ENCODE measurements around the gene CRTAC1. TPM values are rescaled to one million over a fixed set of nuclear protein-coding genes. Genes with fewer than 3 reads are reported as not detected.
A peak's percentile ranks its signal among the peaks of the same experiment; 100 is the strongest.

CRTAC1 gene
- total RNA-seq, 1 donor from 2014 or later: not detected

- intact Hi-C loops (cut with micrococcal nuclease): no loop called here
- Mint-ChIP-seq H3K27ac (no peak overlapping the region), H3K9me3 (peaks cover 3% of the 10 kb centered on the region), H3K36me3 (ENCODE audit: low read depth) (no peaks in the 10 kb centered on the region), H3K4me3 (no peak overlapping the region), H3K4me1 (no peaks in the 10 kb centered on the region), H3K27me3 (no peaks in the 10 kb centered on the region)
- no peak for DNase-seq
Measured at GRCh38 chr10:97883092-97883485, 147.3 kb downstream of the CRTAC1 start.

GRCh38 chr10:97882142-97883091, 148.0 kb downstream of the CRTAC1 start:
- H3K9me3 Mint-ChIP-seq: peaks cover 3% of the 10 kb centered on the region
- H3K27ac Mint-ChIP-seq: no peak overlapping the region

GRCh38 chr10:97880109-97880508, 150.3 kb downstream of the CRTAC1 start:
- Mint-ChIP-seq H3K9me3 (peaks cover 3% of the 10 kb centered on the region), H3K4me1 (no peaks in the 10 kb centered on the region), H3K27me3 (no peaks in the 10 kb centered on the region), H3K4me3 (no peak overlapping the region), H3K36me3 (ENCODE audit: low read depth) (no peaks in the 10 kb centered on the region), H3K27ac (no peak overlapping the region)
- intact Hi-C loops (cut with micrococcal nuclease): no loop called here
- no peak for DNase-seq

More at GRCh38 chr10:97882142-97883091, 148.0 kb downstream of the CRTAC1 start:
- H3K4me1 Mint-ChIP-seq: no peaks in the 10 kb centered on the region
- no peak for DNase-seq
- no peaks in the 10 kb centered on the region for H3K27me3 Mint-ChIP-seq
- H3K36me3 Mint-ChIP-seq (ENCODE audit: low read depth): no peaks in the 10 kb centered on the region
- intact Hi-C loops (cut with micrococcal nuclease): no loop called here
- H3K4me3 Mint-ChIP-seq: no peak overlapping the region

GRCh38 chr10:97879241-97879640, 151.2 kb downstream of the CRTAC1 start:
- intact Hi-C loops (cut with micrococcal nuclease): no loop called here
- H3K4me1 Mint-ChIP-seq: no peaks in the 10 kb centered on the region
- H3K36me3 Mint-ChIP-seq (ENCODE audit: low read depth): no peaks in the 10 kb centered on the region
- DNase-seq: no peak
- peaks cover 5% of the 10 kb centered on the region for H3K27me3 Mint-ChIP-seq
- no peak overlapping the region for H3K4me3 Mint-ChIP-seq
- peaks cover 3% of the 10 kb centered on the region for H3K9me3 Mint-ChIP-seq
- H3K27ac Mint-ChIP-seq: no peak overlapping the region

- peaks cover 3% of the 10 kb centered on the region for H3K9me3 Mint-ChIP-seq
- H3K27ac Mint-ChIP-seq: no peak overlapping the region
- no peaks in the 10 kb centered on the region for H3K36me3 Mint-ChIP-seq (ENCODE audit: low read depth)
- peaks cover 11% of the 10 kb centered on the region for H3K27me3 Mint-ChIP-seq
- DNase-seq: no peak
- H3K4me1 Mint-ChIP-seq: no peaks in the 10 kb centered on the region
- no peak overlapping the region for H3K4me3 Mint-ChIP-seq
- intact Hi-C loops (cut with micrococcal nuclease): no loop called here
Measured at GRCh38 chr10:97876402-97876801, 154.0 kb downstream of the CRTAC1 start.

GRCh38 chr10:97875391-97875790, 155.0 kb downstream of the CRTAC1 start:
- Mint-ChIP-seq H3K4me1 (no peaks in the 10 kb centered on the region), H3K27ac (no peak overlapping the region), H3K27me3 (peaks cover 12% of the 10 kb centered on the region), H3K9me3 (peaks cover 3% of the 10 kb centered on the region), H3K36me3 (ENCODE audit: low read depth) (no peaks in the 10 kb centered on the region), H3K4me3 (no peak overlapping the region)
- no peak for DNase-seq
- intact Hi-C loops (cut with micrococcal nuclease): no loop called here

GRCh38 chr10:97874332-97874731, 156.1 kb downstream of the CRTAC1 start:
- H3K4me1 Mint-ChIP-seq: peaks cover 7% of the 10 kb centered on the region
- peaks cover 2% of the 10 kb centered on the region for H3K9me3 Mint-ChIP-seq
- H3K4me3 Mint-ChIP-seq: no peak overlapping the region

GRCh38 chr10:97873569-97873968, 156.9 kb downstream of the CRTAC1 start:
- no peak overlapping the region for H3K4me3 Mint-ChIP-seq
- DNase-seq: no peak
- no peak overlapping the region for H3K27ac Mint-ChIP-seq
- no peaks in the 10 kb centered on the region for H3K36me3 Mint-ChIP-seq (ENCODE audit: low read depth)
- no peaks in the 10 kb centered on the region for H3K9me3 Mint-ChIP-seq
- intact Hi-C loops (cut with micrococcal nuclease): no loop called here
- H3K27me3 Mint-ChIP-seq: peaks cover 17% of the 10 kb centered on the region
- peaks cover 11% of the 10 kb centered on the region for H3K4me1 Mint-ChIP-seq

More at GRCh38 chr10:97874332-97874731, 156.1 kb downstream of the CRTAC1 start:
- DNase-seq: no peak
- H3K27me3 Mint-ChIP-seq: peaks cover 17% of the 10 kb centered on the region
- no peaks in the 10 kb centered on the region for H3K36me3 Mint-ChIP-seq (ENCODE audit: low read depth)
- H3K27ac Mint-ChIP-seq: no peak overlapping the region
- intact Hi-C loops (cut with micrococcal nuclease): no loop called here

GRCh38 chr10:97870990-97871389, 159.4 kb downstream of the CRTAC1 start:
- intact Hi-C loops (cut with micrococcal nuclease): no loop called here
- H3K4me3 Mint-ChIP-seq: no peak overlapping the region
- H3K4me1 Mint-ChIP-seq: peaks cover 11% of the 10 kb centered on the region
- peaks cover 17% of the 10 kb centered on the region for H3K27me3 Mint-ChIP-seq
- no peaks in the 10 kb centered on the region for H3K36me3 Mint-ChIP-seq (ENCODE audit: low read depth)
- H3K27ac Mint-ChIP-seq: no peak overlapping the region
- no peak for DNase-seq
- H3K9me3 Mint-ChIP-seq: no peaks in the 10 kb centered on the region

GRCh38 chr10:97869091-97870042, 161.1 kb downstream of the CRTAC1 start:
- Mint-ChIP-seq H3K4me1 (peaks cover 11% of the 10 kb centered on the region), H3K36me3 (ENCODE audit: low read depth) (no peaks in the 10 kb centered on the region), H3K27ac (peak overlapping the region; percentile 51), H3K4me3 (peak overlapping the region; percentile 41), H3K9me3 (no peaks in the 10 kb centered on the region), H3K27me3 (peaks cover 13% of the 10 kb centered on the region)
- DNase-seq: peak; percentile 95
- intact Hi-C loops (cut with micrococcal nuclease): loop anchor here (1.0 to 2.0 kb wide), 3 partner anchors 19 to 110 kb away; no protein-coding TSS in a partner anchor

- Mint-ChIP-seq H3K4me3 (no peak overlapping the region), H3K4me1 (peaks cover 11% of the 10 kb centered on the region), H3K27me3 (peaks cover 11% of the 10 kb centered on the region), H3K27ac (no peak overlapping the region), H3K36me3 (ENCODE audit: low read depth) (no peaks in the 10 kb centered on the region), H3K9me3 (no peaks in the 10 kb centered on the region)
- intact Hi-C loops (cut with micrococcal nuclease): loop anchor here (2.0 kb wide), 1 partner anchor 17 kb away; no protein-coding TSS in a partner anchor
- no peak for DNase-seq
Measured at GRCh38 chr10:97868134-97868685, 162.2 kb downstream of the CRTAC1 start.

- Mint-ChIP-seq H3K27me3 (peaks cover 9% of the 10 kb centered on the region), H3K36me3 (ENCODE audit: low read depth) (no peaks in the 10 kb centered on the region), H3K27ac (no peak overlapping the region), H3K4me3 (no peak overlapping the region), H3K9me3 (no peaks in the 10 kb centered on the region), H3K4me1 (peaks cover 11% of the 10 kb centered on the region)
- intact Hi-C loops (cut with micrococcal nuclease): no loop called here
- no peak for DNase-seq
Measured at GRCh38 chr10:97867220-97867800, 163.1 kb downstream of the CRTAC1 start.

- intact Hi-C loops (cut with micrococcal nuclease): no loop called here
- no peak for DNase-seq
- H3K36me3 Mint-ChIP-seq (ENCODE audit: low read depth): no peaks in the 10 kb centered on the region
- H3K27ac Mint-ChIP-seq: no peak overlapping the region
- H3K27me3 Mint-ChIP-seq: peaks cover 9% of the 10 kb centered on the region
- no peaks in the 10 kb centered on the region for H3K9me3 Mint-ChIP-seq
- peaks cover 11% of the 10 kb centered on the region for H3K4me1 Mint-ChIP-seq
- no peak overlapping the region for H3K4me3 Mint-ChIP-seq
Measured at GRCh38 chr10:97866524-97867219, 163.7 kb downstream of the CRTAC1 start.
